Measurements from ENCODE around the gene CUX1. TPM values are rescaled to one million over a fixed set of nuclear protein-coding genes. Genes with fewer than 3 reads are reported as not detected.

Gene CUX1
- total RNA-seq, 1 donor, result 46.2 TPM

DNA sequence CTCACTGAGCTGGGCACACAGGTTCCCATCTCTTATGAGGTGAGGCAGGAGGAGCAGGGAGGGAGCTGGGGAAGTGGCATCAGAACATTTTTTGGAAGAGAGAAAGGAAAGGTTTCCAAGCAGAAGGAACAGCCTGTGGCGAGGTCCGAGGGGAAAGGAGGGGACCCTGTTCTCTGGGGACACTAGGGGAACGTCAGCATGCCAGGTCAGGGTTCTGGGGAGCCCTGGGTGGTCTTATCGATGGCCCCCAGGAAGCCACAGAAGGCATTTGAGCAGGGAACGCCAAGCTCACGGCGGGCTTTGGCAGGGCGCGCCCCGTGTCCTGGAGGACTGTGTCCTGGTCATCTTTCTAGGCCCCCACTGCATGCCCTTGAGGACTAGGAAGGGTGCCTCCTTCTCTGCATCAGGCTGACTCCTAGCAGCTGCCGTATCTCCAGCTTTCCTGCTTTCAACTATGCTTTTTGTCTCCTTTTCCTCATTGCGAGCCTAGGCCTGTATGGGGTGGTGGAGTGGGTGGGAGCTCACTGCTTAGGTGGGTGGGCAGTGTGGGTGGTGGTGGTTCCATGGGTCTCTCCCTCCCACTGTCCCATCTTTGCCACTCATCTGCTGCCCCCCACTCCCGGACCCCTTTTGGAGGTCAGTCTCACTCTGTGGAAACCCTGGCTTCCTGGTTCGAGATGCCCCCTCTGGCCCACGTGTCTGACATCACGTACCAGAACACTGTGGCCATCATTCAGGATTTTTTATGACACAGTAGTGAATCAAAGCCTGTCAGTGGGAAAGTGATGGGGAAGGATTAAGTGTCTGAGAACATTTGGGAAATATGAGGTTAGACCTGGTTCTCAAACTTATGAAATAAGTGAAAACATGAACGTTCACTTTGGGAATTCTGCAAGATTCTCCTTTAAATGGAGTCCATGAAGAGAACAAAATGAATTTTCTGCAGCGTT, 89.1 kb downstream of the CUX1 start:
- DNase-seq (ENCODE audit: low read depth), result no peak
- TF ChIP-seq, protein P1, sequence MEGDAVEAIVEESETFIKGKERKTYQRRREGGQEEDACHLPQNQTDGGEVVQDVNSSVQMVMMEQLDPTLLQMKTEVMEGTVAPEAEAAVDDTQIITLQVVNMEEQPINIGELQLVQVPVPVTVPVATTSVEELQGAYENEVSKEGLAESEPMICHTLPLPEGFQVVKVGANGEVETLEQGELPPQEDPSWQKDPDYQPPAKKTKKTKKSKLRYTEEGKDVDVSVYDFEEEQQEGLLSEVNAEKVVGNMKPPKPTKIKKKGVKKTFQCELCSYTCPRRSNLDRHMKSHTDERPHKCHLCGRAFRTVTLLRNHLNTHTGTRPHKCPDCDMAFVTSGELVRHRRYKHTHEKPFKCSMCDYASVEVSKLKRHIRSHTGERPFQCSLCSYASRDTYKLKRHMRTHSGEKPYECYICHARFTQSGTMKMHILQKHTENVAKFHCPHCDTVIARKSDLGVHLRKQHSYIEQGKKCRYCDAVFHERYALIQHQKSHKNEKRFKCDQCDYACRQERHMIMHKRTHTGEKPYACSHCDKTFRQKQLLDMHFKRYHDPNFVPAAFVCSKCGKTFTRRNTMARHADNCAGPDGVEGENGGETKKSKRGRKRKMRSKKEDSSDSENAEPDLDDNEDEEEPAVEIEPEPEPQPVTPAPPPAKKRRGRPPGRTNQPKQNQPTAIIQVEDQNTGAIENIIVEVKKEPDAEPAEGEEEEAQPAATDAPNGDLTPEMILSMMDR (IDR thresholded peaks at IDR 0.05; ENCODE audit: insufficient read depth, low read depth, low read length), result no peak
- no peak overlapping the region for H3K4me3 ChIP-seq (ENCODE audit: low read depth, low read length)

DNA sequence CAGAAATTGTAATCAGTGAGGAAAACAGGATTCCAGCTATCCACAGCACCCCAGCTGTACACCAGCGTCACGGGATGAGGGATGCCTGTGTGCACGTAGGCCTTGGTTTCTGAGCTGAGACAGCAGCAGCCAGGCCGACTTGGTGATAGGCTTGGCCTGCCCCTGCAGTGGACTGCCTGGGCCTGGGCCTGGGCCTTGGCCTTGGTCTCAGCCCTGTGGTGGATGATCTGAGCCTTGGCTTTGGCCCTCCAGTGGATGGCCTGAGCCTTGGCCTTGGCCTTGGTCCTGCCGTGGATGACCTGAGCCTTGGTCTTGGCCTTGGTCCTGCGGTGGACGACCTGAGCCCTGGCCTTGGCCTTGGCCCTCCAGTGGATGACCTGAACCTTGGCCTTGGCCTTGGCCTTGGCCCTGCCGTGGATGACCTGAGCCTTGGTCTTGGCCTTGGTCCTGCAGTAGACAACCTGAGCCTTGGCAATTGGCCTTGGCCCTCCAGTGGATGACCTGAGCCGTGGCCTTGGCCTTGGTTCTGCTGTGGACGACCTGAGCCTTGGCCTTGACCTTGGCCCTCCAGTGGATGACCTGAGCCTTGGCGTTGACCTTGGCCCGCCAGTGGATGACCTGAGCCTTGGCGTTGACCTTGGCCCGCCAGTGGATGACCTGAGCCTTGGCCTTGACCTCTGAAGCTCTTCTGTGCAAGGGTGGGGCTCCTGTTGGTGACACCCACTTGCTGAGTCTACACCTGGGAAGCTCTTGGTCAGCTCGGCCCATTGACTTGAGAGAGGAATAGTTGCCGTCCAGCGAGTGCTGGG, 93.8 kb downstream of the CUX1 start:
- TF ChIP-seq, protein P1 (IDR thresholded peaks at IDR 0.05; ENCODE audit: insufficient read depth, low read depth, low read length), result no peak
- peak; percentile 94 for DNase-seq (ENCODE audit: low read depth)
- H3K4me3 ChIP-seq (ENCODE audit: low read depth, low read length), result no peak overlapping the region

DNA sequence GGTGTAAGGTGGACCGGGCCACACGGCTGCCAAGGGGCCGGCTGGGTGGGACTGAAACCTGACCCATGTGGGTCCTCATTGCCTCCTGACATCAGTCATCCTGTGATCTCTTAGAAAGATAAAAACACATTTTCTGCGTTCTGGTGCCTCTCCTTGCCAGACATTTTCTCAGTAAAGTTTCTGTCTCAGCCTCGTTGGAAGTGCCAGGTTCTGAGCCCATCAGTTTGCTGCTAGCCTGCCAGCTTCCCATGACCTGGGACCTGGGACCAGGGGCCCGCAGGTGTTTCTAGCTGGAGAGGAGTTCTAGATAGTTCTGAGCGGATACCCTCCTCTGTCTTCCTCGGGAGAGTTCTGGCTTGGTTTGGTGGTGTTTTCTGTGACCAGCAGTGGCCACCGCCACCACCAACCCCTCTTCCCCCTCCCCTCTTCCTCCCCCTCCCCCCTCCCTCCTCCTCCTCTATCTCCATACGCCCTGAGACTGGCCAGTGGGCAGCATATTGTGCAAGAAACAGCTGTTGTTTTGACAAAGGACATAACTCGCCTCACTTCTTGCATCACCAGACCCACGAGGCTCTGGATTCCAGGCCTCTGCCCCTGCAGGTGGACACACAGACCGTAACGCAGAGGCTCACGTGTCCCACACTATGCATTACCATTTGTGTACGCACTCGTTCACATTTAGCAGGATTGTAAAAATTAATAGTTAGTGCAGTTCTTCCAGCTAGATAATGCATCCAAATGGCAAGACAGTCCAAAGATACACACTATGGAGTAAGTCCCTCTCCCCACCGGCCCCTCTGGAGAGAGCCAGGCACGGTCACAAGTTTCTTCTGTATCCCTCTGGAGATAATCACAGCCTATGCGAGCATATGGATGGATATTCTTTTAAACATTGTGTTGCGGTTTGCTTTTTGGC, 94.6 kb downstream of the CUX1 start:
- H3K4me3 ChIP-seq (ENCODE audit: low read depth, low read length), result no peak overlapping the region
- TF ChIP-seq, protein P1 (IDR thresholded peaks at IDR 0.05; ENCODE audit: insufficient read depth, low read depth, low read length), result no peak
- DNase-seq (ENCODE audit: low read depth), result peak; percentile 100

DNA sequence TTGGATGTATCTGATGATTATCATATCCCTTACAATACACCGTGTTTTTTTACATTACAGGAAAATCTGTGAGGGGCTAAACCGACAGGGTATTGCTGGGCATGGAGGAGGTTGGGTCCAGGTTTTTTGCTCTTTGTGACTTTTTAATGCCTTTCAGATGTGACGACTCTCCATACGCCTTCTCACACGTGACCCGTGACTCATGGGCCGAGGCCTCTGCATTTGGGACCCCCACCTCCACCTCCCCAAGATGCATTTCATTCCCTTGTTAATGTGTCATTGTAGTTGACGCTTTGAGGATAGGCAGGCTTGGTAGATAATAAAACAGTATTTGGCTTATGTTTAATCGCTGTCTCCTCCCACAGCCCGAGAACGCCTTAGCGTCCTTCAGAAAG, 95.3 kb downstream of the CUX1 start:
- H3K4me3 ChIP-seq (ENCODE audit: low read depth, low read length), result peak overlapping the region; percentile 48
- peak; percentile 99 for DNase-seq (ENCODE audit: low read depth)
- TF ChIP-seq, protein P1 (IDR thresholded peaks at IDR 0.05; ENCODE audit: insufficient read depth, low read depth, low read length), result no peak

DNA sequence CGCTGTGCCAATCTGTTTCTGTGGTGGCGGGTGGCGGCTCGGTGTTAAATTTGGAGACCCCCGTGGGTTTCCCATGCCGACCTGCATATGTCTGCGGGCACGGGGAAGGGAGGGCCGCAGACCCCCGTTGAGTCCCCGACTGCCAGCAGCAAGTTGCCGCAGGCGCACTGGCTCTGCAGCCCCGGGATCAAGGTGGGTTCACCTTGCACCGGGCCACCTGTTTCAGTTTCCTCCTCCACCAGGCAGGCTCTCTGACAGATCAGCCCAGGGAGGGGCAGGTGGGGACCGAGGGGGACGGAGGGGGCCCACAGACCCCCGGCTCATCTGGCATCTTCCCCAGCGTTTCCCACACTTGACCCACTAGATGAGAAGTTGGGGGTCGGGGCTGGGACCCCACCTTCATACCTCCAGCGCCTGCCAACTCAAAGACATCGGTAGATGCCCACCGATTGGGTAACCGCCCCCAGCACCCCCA, 95.9 kb downstream of the CUX1 start:
- H3K4me3 ChIP-seq (ENCODE audit: low read depth, low read length), result peak overlapping the region; percentile 48
- TF ChIP-seq, protein P1 (IDR thresholded peaks at IDR 0.05; ENCODE audit: insufficient read depth, low read depth, low read length), result no peak
- DNase-seq (ENCODE audit: low read depth), result no peak

DNA sequence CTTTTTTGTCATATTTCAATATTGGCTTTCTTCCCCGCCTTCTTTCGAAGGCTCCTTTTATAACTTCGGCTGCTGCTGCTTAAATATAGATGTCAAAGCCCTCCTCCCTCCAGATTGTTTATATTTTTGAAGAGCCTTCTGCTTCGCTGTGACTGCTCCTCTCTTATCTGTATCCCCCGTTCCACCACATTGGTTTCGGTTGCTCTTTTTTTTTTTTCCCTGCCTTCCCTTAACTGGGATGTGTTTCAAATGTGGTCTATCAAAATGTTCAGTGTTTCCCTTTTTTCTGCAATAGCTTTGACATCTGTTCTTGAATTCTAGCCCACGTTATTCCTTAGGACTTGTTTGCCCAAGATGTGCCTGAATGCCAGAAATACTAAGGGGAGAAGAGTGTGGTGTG, 96.4 kb downstream of the CUX1 start:
- peak overlapping the region; percentile 48 for H3K4me3 ChIP-seq (ENCODE audit: low read depth, low read length)

More for the DNA sequence above, 96.4 kb downstream of the CUX1 start:
- TF ChIP-seq, protein P1 (IDR thresholded peaks at IDR 0.05; ENCODE audit: insufficient read depth, low read depth, low read length), result no peak
- DNase-seq (ENCODE audit: low read depth), result peak; percentile 97

Data from fibroblast of villous mesenchyme (primary cell).